Measurements from ENCODE around the gene CCNY. TPM values are rescaled to one million over a fixed set of nuclear protein-coding genes. Genes with fewer than 3 reads are reported as not detected.

The CCNY gene
- polyA plus RNA-seq, 2 of the 4 experiments (the other 2 are of a cell fraction): 28.1 to 55.5 TPM

- Histone ChIP-seq H3K4me3 (no peak overlapping the region), H3K4me1 (peaks cover 3% of the 10 kb centered on the region; the same call in 1 of the 3 replicates), H3K4me2 (no peak overlapping the region), H3K9me3 (0 out of 3 replicates have a peak, but pooled peaks cover 3% of the 10 kb centered on the region), H3K27ac (no peak overlapping the region)
- no peak for TF ChIP-seq HOXB13 (CRISPR knock-in tag; IDR thresholded peaks at IDR 0.05; ENCODE audit: low read depth)
- TF ChIP-seq NR3C1 (IDR thresholded peaks at IDR 0.05): no peak
- no peak for TF ChIP-seq EHF (CRISPR knock-in tag; IDR thresholded peaks at IDR 0.05)
- TF ChIP-seq CHD2 (IDR thresholded peaks at IDR 0.05; ENCODE audit: low read length, partially characterized antibody): no peak
- TF ChIP-seq ZSCAN20 (CRISPR knock-in tag; IDR thresholded peaks at IDR 0.05): no peak
- no peak for TF ChIP-seq POLR2AphosphoS2 (conservative IDR thresholded peaks at IDR 0.05; ENCODE audit: low read length)
- 97% methylated on average over 5 of the region's 5 CpGs for WGBS (ENCODE audit: missing lambda C conversion rate)
- ChIA-PET CTCF (no interaction called here), POLR2A (no interaction called here)
- DNase-seq (ENCODE audit: low read depth in 1 of 2, low spot score in 1 of 2) (no peak), FAIRE-seq (no peak), ATAC-seq (no peak)
Observed at GRCh38 chr10:35322636-35323035, 13.7 kb upstream of the CCNY start.

GRCh38 chr10:35324196-35324595 is 12.1 kb upstream of the CCNY start:
- Histone ChIP-seq H3K4me1 (peaks cover 7% of the 10 kb centered on the region; the same call in 1 of the 3 replicates), H3K27ac (no peak overlapping the region), H3K9me3 (0 out of 3 replicates have a peak, but pooled peaks cover 3% of the 10 kb centered on the region), H3K4me2 (no peak overlapping the region), H3K4me3 (no peak overlapping the region)
- 72% methylated on average over 3 of the region's 3 CpGs for WGBS (ENCODE audit: missing lambda C conversion rate)
- TF ChIP-seq SREBF2 (IDR thresholded peaks at IDR 0.05) (no peak), HOXA7 (CRISPR knock-in tag; IDR thresholded peaks at IDR 0.05) (no peak), POLR2A (IDR thresholded peaks at IDR 0.05; ENCODE audit: low read length) (no peak), FOXS1 (CRISPR knock-in tag; IDR thresholded peaks at IDR 0.05) (no peak), RCOR1 (IDR thresholded peaks at IDR 0.05; ENCODE audit: low read depth, low read length) (no peak), MYC (IDR thresholded peaks at IDR 0.05; ENCODE audit: borderline replicate concordance, low read length) (no peak), NFE2L2 (conservative IDR thresholded peaks at IDR 0.05; ENCODE audit: low read length) (no peak), HDAC2 (IDR thresholded peaks at IDR 0.05) (no peak), TFCP2L1 (CRISPR knock-in tag; IDR thresholded peaks at IDR 0.05) (no peak), RARB (CRISPR knock-in tag; IDR thresholded peaks at IDR 0.05) (no peak), HMGXB4 (CRISPR knock-in tag; IDR thresholded peaks at IDR 0.05; ENCODE audit: borderline replicate concordance) (no peak), FOSB (CRISPR knock-in tag; IDR thresholded peaks at IDR 0.05) (no peak)
- no peak for DNase-seq (ENCODE audit: low read depth in 1 of 2, low spot score in 1 of 2)
- ATAC-seq: no peak
- peak; percentile 13 for FAIRE-seq
- ChIA-PET CTCF (interaction anchor here (0.6 to 1.6 kb wide), 2 partner anchors 13 to 272 kb away, joined by 4 to 6 read pairs; no protein-coding TSS in a partner anchor), POLR2A (no interaction called here)

DNA sequence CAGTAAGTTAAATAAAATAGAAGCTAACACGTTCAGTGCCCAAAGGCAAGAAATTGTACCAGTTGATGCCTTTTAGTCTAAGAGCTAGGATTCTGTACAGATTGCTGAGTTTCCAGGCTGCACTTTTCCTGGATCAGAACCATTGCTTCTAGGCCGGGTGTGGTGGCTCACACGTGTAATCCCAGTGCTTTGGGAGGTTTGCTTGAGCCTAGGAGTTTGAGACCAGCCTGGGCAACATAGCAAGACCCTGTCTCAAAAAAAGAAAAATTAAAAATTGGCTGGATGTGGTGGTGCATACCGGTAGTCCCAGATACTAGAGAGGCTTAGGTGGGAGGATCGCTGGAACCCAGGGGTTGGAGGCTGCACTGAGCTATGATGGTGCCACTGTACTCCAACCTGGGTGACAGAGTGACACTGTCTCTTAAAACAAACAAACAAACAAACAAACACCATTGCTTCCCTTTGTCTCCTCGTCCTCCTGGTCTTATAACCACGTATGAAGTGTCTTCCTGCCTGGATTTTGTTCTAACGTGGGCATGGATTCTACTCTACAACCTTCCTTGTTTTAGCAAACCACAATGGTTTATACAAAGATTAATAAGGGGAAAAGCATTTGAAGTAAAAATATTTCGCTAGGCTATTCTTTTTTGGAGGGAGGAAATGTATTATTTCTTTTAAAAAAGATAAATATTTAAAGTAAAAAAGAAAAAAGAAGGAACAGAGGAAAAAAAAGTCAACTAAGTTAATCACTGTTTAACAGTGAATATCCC is 9.7 kb upstream of the CCNY start:
- TF ChIP-seq ELK1 (IDR thresholded peaks at IDR 0.05; ENCODE audit: low read depth, low read length) (no peak), RARB (CRISPR knock-in tag; IDR thresholded peaks at IDR 0.05) (no peak), NPAS2 (CRISPR knock-in tag; IDR thresholded peaks at IDR 0.05; ENCODE audit: borderline replicate concordance) (no peak), CBX2 (IDR thresholded peaks at IDR 0.05; ENCODE audit: borderline replicate concordance, low read depth) (no peak), MAFK (IDR thresholded peaks at IDR 0.05; ENCODE audit: partially characterized antibody) (no peak), EHMT2 (IDR thresholded peaks at IDR 0.05; ENCODE audit: low read depth) (no peak), POLR2AphosphoS2 (conservative IDR thresholded peaks at IDR 0.05; ENCODE audit: low read length) (no peak)
- TF ChIP-seq, protein P1, sequence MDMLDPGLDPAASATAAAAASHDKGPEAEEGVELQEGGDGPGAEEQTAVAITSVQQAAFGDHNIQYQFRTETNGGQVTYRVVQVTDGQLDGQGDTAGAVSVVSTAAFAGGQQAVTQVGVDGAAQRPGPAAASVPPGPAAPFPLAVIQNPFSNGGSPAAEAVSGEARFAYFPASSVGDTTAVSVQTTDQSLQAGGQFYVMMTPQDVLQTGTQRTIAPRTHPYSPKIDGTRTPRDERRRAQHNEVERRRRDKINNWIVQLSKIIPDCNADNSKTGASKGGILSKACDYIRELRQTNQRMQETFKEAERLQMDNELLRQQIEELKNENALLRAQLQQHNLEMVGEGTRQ (IDR thresholded peaks at IDR 0.05): no peak
- CTCF ChIA-PET: interaction anchor here (1.5 kb wide), 1 partner anchor 109 kb away, joined by 4 read pairs; no protein-coding TSS in a partner anchor

More for the DNA sequence above, 9.7 kb upstream of the CCNY start:
- ATAC-seq (no peak), FAIRE-seq (no peak), DNase-seq (ENCODE audit: low read depth in 1 of 2, low spot score in 1 of 2) (no peak)
- 91% methylated on average over 9 of the region's 9 CpGs for WGBS (ENCODE audit: missing lambda C conversion rate)
- Histone ChIP-seq H3K4me2 (no peak overlapping the region), H3K9me3 (0 out of 3 replicates have a peak, but pooled peaks cover 3% of the 10 kb centered on the region), H3K4me3 (no peak overlapping the region), H3K4me1 (peaks cover 29% of the 10 kb centered on the region), H3K27ac (no peak overlapping the region)
- POLR2A ChIA-PET: no interaction called here
